Measurements from ENCODE around the gene NRAP. TPM values are rescaled to one million over a fixed set of nuclear protein-coding genes. Genes with fewer than 3 reads are reported as not detected.

The NRAP gene
- total and polyA plus RNA-seq, 2 donors (not counting 3 experiments of a cell fraction or from before 2014, with no cell fraction given), result not detected

GRCh38 chr10:113631684-113632367 is 32.0 kb downstream of the NRAP start:
- Histone ChIP-seq H3K79me2 (ENCODE audit: control insufficient read depth, insufficient read depth, low read length) (no peaks in the 10 kb centered on the region), H3K9me1 (replicated peaks; ENCODE audit: control insufficient read depth, extremely low read depth, insufficient read depth, low read length) (no peaks in the 10 kb centered on the region), H4K20me1 (replicated peaks; ENCODE audit: control insufficient read depth, extremely low read depth, insufficient read depth, low read length) (no peaks in the 10 kb centered on the region), H3K27ac (ENCODE audit: insufficient read depth, low read depth, low read length) (no peak overlapping the region), H3K4me1 (ENCODE audit: control insufficient read depth, extremely low read depth, insufficient read depth, low read length) (no peaks in the 10 kb centered on the region), H3K4me3 (replicated peaks in 1 of 3; ENCODE audit: insufficient read depth in 1 of 3, low read depth in 1 of 3, low read length in 3 of 3) (no peak overlapping the region), H3K9me3 (replicated peaks; ENCODE audit: control insufficient read depth, insufficient read depth, low read length) (no peaks in the 10 kb centered on the region), H3K36me3 (ENCODE audit: control insufficient read depth in 2 of 2, extremely low read depth in 1 of 2, insufficient read depth in 2 of 2, low read length in 2 of 2) (no peaks in the 10 kb centered on the region), H2AFZ (ENCODE audit: low read depth, low read length) (no peak overlapping the region), H3K4me2 (ENCODE audit: insufficient read depth, low read length) (no peak overlapping the region), H3K27me3 (ENCODE audit: control insufficient read depth in 2 of 2, insufficient read depth in 2 of 2, low read length in 2 of 2) (no peaks in the 10 kb centered on the region), H3K9ac (replicated peaks; ENCODE audit: extremely low read depth, insufficient read depth, low read length) (no peak overlapping the region)
- no TSS peak for BruUV-seq (replicated peaks)
- DNase-seq (ENCODE audit: low read depth, low spot score), result no peak
- dilution Hi-C loops (cut with MboI; ENCODE audit: extremely low pct_ligation_motif_present, low sequenced_read_pairs), result no loop called here
- FAIRE-seq, result no peak
- TF ChIP-seq JUN (IDR thresholded peaks at IDR 0.05; ENCODE audit: borderline replicate concordance, insufficient read depth, insufficient read length, low read depth) (no peak), POLR2AphosphoS5 (IDR thresholded peaks at IDR 0.05; ENCODE audit: insufficient read depth, low read depth, low read length) (no peak), POLR2A (IDR thresholded peaks at IDR 0.05; ENCODE audit: low read depth, low read length) (no peak), EZH2 (IDR thresholded peaks at IDR 0.05; ENCODE audit: borderline replicate concordance, low read depth, low read length, severe bottlenecking) (no peak), CTCF (IDR thresholded peaks at IDR 0.05; ENCODE audit: extremely low read depth in 1 of 2, insufficient read depth in 1 of 2, low read depth in 1 of 2, low read length in 2 of 2) (no peak), FOS (IDR thresholded peaks at IDR 0.05; ENCODE audit: borderline replicate concordance, insufficient read depth, low read length) (no peak), MYC (IDR thresholded peaks at IDR 0.05; ENCODE audit: low read depth, low read length) (no peak), GATA2 (IDR thresholded peaks at IDR 0.05; ENCODE audit: insufficient read depth, insufficient read length, low read depth, low read length) (no peak), MAX (IDR thresholded peaks at IDR 0.05; ENCODE audit: insufficient read depth, insufficient read length) (no peak)
- intact Hi-C loops (cut with micrococcal nuclease), result no loop called here
- ChIA-PET CTCF (no interaction called here), POLR2A (no interaction called here)

Data from endothelial cell of umbilical vein (primary cell).